Hematopoietic multipotent progenitor cell (in vitro differentiated cells): ENCODE measurements around the gene NMT2. TPM values are rescaled to one million over a fixed set of nuclear protein-coding genes. Genes with fewer than 3 reads are reported as not detected.
A peak's percentile ranks its signal among the peaks of the same experiment; 100 is the strongest.

Experiments used
- DNase-seq, 3 donors: peaks; one replicate each; pipeline ENCODE4 v3.0.0-alpha.2; 2011 to 2015; ENCODE audit warnings: low read depth in 2 of 3, low spot score in 2 of 3
- total RNA-seq: library from RNA; depleted of rRNA; stranded (reverse); fragments of >200 nt; gene quantifications from one replicate; pipeline ENCODE4 v1.2.3, GENCODE V29; 2012

The NMT2 gene
- total RNA-seq, 1 donor, result 4.6 TPM

DNA sequence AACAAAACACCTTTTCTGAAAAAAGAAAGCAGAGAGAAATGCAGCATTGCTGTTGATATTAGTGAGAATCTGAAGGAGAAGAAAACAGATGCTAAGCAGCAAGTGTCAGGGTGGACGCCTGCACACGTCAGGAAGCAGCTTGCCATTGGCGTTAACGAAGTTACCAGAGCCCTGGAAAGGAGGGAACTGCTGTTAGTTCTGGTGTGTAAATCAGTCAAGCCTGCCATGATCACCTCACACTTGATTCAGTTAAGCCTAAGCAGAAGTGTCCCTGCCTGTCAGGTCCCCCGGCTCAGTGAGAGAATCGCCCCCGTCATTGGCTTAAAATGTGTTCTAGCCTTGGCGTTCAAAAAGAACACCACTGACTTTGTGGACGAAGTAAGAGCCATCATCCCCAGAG lies 65.0 kb downstream of the NMT2 start:
- DNase-seq, result no peak

GRCh38 chr10:15099886-15100285 lies 68.6 kb downstream of the NMT2 start:
- no peak for DNase-seq

DNA sequence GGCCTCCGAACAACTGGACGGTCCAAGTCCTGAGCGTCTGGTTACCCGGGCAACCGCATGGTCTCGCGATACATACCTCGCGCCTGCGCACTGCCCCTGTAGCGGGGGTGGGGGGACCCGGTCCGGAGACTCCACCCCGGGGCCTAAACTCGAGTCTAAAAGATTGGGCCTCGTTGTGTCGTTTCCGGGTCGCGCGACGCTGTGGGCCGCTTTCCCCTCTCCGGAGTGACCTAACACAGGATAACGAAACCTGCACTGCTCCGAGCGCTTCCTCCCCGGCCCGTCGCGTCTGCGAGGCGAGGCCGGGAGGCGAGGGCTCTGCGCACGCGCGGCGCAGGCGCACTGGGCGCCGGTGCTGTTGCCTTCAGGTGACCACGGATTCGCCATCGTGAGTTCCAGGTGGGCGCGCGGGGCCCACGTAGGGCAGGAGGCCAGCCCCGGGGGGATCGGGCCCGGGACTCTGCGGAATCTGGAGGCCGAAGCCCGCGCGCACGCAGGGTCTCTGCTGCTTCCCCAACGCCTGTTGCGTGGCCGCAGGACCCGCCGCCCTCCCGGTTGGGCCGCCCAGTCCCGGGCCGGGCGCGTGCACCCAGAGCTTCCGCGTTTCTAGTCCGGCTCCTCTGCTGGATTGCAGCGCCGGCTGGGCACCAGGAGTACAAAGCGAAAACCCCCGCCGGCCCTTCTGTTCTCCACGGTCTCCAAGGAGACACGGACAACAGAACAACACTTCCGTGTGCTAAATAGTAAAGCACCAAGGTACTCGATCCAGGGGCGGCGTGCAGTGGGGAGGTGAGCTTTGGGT lies 71.3 kb downstream of the NMT2 start, which contains the start of gene RPP38:
TSS of gene RPP38 (plus strand) at position 345 of the 802 bp plus-strand sequence. CDS start 5,960 bp downstream, outside the sequence.
- peak; percentile 92 to 97 (median 95) for DNase-seq

- no peak for DNase-seq
Measured at GRCh38 chr10:15096661-15097010, 71.9 kb downstream of the NMT2 start.

DNA sequence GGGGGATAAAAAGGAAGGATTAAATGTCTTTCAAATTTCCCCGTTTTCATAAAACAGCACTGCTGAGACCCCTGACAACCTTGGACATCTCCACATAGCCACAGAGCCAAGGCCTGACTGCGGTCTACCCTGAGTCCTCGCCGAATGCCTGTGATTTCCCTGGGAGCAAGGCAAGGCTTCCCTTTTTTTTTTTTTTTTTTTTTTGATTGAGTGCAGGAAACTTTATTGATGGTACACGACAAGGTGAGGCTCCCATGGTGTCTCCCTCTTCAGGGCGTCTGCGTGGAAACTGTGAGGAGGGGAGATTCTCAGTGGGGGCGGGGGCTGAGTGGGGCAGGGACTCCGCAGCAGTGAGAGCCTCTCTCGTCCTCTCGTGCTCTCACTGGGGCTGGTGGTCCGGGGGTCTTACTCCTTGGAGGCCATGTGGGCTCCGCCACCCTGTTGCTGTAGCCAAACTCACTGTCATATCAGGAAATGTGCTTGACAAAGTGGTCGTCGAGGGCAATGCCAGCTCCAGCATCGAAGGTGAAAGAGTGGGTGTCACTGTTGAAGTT lies 75.6 kb downstream of the NMT2 start:
- DNase-seq, result no peak

DNA sequence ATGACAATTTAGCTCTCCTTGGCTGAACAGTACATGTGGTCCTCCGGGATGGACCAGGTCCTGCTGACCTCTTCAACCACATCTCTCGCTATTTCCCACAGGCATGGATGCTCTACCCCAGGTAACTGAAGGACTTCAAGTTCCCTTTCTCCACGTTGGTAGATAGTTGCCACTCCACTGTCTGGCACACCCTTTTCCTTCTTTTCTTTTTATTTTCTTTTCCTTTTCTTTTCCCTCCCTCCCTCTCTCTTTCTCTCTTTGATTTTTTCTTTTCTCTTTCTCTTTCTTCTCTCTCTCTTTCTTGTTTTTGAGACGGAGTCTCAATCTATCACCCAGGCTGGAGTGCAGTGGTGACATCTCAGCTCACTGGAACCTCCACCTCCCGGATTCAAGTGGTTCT lies 77.1 kb downstream of the NMT2 start:
- no peak for DNase-seq

- DNase-seq, result peak; percentile 62 to 89 (median 80)
Measured at GRCh38 chr10:15088428-15089261, 79.8 kb downstream of the NMT2 start, which contains the start of gene ACBD7. Gene ACBD7, minus strand, starts transcription at chr10:15088776. Its CDS starts 48 bp downstream, at chr10:15088728.

GRCh38 chr10:15084502-15084922 lies 84.0 kb downstream of the NMT2 start:
- peak in 1 of 3 donors; percentile 24 for DNase-seq

DNA sequence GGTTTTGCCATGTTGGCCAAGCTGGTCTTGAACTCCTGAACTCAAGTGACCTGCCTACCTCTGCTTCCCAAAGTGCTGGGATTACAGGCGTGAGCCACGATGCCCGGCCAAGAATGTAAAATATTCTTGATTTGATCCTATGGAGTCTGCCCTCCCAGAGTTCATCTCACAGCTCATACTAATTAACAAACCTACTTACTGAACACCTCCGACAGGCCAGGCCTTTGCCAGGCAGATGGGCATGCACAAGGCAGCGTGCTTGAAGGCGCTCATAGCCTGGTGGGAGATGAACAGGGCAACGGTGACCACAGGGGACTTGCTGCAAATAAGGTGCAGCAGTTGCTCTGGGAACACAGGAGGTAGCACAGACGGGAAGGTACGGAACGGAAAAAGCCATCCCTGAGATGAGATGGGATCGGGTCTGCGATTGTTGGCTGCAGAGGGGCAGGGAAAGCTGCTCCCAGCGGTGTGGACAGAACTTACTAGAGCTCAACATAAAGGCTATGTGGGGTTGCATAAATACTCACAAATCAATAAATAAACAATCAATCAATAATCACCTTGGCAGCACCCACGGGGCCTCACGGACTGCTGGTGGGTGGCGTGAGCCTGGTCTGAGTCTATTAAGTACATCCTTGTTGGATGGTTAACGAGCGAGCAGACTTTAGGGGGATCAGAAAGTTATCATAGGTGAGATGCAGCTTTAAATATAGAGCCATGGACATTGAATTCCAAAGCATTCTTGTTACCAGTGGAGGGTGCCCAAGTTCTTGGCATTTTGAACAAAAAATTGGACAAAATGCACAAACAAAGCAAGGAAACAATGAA lies 84.6 kb downstream of the NMT2 start:
- DNase-seq, result no peak

GRCh38 chr10:15075421-15075820 lies 93.1 kb downstream of the NMT2 start:
- DNase-seq, result no peak

DNA sequence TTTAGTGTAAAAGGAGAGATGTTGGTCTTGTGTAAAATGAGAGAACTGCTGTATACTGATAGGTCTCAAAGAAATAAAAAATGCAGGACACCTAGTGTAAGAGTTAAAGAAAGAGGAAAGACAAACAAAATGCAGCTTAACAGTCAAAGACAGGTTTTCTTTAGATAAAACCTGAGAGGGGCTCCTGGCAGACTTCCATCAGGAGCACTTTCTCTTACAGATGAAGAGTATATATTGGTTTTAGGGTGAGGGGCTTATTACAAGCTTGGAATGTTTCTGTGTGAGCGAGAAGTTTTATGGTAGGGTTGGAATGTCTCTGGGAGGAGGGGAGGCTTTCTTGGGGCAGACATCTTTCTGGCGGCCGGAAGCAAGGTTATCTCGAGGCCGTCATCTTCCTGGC lies 96.1 kb downstream of the NMT2 start:
- DNase-seq, result no peak

DNA sequence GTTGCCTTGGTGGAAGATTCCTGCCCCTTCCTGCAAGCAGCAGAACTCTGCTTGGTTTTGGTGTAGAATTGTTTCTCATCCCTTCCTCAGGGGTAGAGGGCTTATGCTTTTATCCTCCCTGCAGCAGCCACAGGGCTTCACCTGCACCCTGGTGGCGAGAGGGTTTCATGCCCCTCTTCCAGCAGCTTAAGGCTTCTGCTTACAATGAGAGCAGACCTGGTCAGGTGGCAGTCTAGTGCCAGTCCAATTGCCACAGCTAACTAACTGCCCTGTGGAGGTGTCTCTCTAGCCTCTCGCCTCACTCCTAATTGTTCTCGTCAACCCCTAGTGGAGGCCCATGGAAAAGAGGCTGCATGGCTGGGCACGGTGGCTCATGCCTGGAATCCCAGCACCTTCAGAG lies 99.3 kb downstream of the NMT2 start:
- DNase-seq, result no peak

DNA sequence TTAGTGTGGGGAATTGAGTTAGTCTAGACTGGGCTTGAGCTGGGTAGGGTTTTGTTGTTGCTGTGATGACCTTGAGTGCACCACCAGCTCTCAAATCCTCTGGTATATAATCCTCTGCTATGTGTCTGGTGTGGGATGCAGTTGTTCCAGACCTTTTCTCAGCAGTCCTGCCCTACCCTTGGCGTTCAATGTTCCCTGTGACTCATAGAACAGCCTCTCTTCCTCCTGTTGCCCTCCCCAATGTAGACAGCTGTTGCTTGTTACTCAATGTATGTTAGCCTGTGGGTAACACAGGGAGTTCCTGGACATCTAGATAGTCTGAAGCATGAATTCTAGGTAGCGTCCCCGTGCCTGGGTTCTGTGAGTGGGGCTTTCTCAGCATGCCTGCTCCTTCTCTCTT lies 99.7 kb downstream of the NMT2 start:
- no peak for DNase-seq

GRCh38 chr10:15067154-15067553 lies 101.3 kb downstream of the NMT2 start:
- DNase-seq, result no peak

- no peak for DNase-seq
Measured at GRCh38 chr10:15060638-15061037, 107.9 kb downstream of the NMT2 start.

- no peak for DNase-seq
Measured at GRCh38 chr10:15059914-15060313, 108.6 kb downstream of the NMT2 start.

GRCh38 chr10:15058689-15059088 lies 109.8 kb downstream of the NMT2 start:
- DNase-seq, result no peak
